ENCODE measurements around the gene RIMS4. TPM values are rescaled to one million over a fixed set of nuclear protein-coding genes. Genes with fewer than 3 reads are reported as not detected.

RIMS4 gene
- total and polyA plus RNA-seq, 2 of the 13 experiments (the other 11 are each of a cell fraction or from before 2014, with no cell fraction given), result 0.01 to 0.07 TPM

DNA sequence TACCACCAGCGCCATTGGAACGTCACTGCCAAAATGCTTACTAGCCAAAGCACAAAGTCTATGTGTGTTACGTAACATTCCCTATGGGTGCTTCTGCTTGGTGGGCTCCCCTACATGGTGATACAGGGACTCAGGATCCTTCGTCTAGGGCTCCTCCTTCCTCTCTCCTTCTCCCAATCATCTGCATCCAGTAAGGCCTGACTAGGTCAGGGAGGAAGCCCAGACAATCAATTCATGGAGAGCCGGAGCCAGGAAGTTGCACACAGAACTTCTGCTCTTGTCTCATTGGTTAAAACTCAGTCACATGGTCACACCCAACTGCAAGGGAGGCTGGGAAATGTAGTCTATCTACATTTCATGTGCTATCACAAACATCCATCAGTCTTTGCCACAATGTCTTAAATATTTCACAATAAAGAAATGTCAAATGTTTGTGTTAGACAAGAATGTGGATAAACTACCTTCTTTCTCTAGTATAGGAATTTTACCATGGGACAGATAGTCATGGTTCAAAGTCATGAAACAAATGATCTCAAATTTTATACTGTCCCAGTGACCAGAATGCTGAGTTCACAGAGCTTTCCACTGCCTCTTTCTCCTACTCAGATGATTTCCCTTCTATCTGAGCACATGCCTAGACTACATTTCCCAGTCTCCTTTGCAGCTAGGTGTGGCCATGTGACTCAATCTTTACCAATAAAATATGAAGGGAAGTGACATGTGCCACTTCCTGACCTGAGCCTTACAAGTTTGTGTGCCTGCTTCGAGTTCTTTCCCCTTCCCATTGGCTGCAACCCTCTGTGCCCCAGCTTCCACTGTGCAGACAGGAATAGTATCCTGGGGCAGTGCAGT is 74.0 kb downstream of the RIMS4 start (continued):
- TF ChIP-seq SNAPC2 (CRISPR knock-in tag; IDR thresholded peaks at IDR 0.05) (no peak), ZNF703 (CRISPR knock-in tag; IDR thresholded peaks at IDR 0.05; ENCODE audit: borderline replicate concordance) (no peak), ZKSCAN8 (CRISPR knock-in tag; IDR thresholded peaks at IDR 0.05; ENCODE audit: borderline replicate concordance) (0 out of 2 replicates have a peak, but pooled peaks have one; percentile 24), GATAD1 (CRISPR knock-in tag; IDR thresholded peaks at IDR 0.05) (no peak), PITX1 (CRISPR knock-in tag; IDR thresholded peaks at IDR 0.05) (peak; percentile 37; the same call in 1 of the 2 replicates), RELA (CRISPR knock-in tag; IDR thresholded peaks at IDR 0.05) (no peak), KMT2A (CRISPR knock-in tag; IDR thresholded peaks at IDR 0.05) (no peak), ZNF879 (CRISPR knock-in tag; IDR thresholded peaks at IDR 0.05) (no peak), SP4 (CRISPR knock-in tag; IDR thresholded peaks at IDR 0.05) (peak; percentile 33; the same call in 1 of the 2 replicates)
- TF ChIP-seq, protein P1, sequence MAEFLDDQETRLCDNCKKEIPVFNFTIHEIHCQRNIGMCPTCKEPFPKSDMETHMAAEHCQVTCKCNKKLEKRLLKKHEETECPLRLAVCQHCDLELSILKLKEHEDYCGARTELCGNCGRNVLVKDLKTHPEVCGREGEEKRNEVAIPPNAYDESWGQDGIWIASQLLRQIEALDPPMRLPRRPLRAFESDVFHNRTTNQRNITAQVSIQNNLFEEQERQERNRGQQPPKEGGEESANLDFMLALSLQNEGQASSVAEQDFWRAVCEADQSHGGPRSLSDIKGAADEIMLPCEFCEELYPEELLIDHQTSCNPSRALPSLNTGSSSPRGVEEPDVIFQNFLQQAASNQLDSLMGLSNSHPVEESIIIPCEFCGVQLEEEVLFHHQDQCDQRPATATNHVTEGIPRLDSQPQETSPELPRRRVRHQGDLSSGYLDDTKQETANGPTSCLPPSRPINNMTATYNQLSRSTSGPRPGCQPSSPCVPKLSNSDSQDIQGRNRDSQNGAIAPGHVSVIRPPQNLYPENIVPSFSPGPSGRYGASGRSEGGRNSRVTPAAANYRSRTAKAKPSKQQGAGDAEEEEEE (CRISPR knock-in tag; IDR thresholded peaks at IDR 0.05; ENCODE audit: borderline replicate concordance), result no peak
- TF ChIP-seq, protein P2, sequence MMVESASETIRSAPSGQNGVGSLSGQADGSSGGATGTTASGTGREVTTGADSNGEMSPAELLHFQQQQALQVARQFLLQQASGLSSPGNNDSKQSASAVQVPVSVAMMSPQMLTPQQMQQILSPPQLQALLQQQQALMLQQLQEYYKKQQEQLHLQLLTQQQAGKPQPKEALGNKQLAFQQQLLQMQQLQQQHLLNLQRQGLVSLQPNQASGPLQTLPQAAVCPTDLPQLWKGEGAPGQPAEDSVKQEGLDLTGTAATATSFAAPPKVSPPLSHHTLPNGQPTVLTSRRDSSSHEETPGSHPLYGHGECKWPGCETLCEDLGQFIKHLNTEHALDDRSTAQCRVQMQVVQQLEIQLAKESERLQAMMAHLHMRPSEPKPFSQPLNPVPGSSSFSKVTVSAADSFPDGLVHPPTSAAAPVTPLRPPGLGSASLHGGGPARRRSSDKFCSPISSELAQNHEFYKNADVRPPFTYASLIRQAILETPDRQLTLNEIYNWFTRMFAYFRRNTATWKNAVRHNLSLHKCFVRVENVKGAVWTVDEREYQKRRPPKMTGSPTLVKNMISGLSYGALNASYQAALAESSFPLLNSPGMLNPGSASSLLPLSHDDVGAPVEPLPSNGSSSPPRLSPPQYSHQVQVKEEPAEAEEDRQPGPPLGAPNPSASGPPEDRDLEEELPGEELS (CRISPR knock-in tag; IDR thresholded peaks at IDR 0.05), result 0 out of 2 replicates have a peak, but pooled peaks have one; percentile 15
- TF ChIP-seq, protein P3, sequence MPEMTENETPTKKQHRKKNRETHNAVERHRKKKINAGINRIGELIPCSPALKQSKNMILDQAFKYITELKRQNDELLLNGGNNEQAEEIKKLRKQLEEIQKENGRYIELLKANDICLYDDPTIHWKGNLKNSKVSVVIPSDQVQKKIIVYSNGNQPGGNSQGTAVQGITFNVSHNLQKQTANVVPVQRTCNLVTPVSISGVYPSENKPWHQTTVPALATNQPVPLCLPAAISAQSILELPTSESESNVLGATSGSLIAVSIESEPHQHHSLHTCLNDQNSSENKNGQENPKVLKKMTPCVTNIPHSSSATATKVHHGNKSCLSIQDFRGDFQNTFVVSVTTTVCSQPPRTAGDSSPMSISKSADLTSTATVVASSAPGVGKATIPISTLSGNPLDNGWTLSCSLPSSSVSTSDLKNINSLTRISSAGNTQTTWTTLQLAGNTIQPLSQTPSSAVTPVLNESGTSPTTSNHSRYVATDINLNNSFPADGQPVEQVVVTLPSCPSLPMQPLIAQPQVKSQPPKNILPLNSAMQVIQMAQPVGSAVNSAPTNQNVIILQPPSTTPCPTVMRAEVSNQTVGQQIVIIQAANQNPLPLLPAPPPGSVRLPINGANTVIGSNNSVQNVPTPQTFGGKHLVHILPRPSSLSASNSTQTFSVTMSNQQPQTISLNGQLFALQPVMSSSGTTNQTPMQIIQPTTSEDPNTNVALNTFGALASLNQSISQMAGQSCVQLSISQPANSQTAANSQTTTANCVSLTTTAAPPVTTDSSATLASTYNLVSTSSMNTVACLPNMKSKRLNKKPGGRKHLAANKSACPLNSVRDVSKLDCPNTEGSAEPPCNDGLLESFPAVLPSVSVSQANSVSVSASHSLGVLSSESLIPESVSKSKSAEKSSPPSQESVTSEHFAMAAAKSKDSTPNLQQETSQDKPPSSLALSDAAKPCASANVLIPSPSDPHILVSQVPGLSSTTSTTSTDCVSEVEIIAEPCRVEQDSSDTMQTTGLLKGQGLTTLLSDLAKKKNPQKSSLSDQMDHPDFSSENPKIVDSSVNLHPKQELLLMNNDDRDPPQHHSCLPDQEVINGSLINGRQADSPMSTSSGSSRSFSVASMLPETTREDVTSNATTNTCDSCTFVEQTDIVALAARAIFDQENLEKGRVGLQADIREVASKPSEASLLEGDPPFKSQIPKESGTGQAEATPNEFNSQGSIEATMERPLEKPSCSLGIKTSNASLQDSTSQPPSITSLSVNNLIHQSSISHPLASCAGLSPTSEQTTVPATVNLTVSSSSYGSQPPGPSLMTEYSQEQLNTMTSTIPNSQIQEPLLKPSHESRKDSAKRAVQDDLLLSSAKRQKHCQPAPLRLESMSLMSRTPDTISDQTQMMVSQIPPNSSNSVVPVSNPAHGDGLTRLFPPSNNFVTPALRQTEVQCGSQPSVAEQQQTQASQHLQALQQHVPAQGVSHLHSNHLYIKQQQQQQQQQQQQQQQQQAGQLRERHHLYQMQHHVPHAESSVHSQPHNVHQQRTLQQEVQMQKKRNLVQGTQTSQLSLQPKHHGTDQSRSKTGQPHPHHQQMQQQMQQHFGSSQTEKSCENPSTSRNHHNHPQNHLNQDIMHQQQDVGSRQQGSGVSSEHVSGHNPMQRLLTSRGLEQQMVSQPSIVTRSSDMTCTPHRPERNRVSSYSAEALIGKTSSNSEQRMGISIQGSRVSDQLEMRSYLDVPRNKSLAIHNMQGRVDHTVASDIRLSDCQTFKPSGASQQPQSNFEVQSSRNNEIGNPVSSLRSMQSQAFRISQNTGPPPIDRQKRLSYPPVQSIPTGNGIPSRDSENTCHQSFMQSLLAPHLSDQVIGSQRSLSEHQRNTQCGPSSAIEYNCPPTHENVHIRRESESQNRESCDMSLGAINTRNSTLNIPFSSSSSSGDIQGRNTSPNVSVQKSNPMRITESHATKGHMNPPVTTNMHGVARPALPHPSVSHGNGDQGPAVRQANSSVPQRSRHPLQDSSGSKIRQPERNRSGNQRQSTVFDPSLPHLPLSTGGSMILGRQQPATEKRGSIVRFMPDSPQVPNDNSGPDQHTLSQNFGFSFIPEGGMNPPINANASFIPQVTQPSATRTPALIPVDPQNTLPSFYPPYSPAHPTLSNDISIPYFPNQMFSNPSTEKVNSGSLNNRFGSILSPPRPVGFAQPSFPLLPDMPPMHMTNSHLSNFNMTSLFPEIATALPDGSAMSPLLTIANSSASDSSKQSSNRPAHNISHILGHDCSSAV (CRISPR knock-in tag; IDR thresholded peaks at IDR 0.05; ENCODE audit: borderline replicate concordance), result no peak
